Endothelial cell of umbilical vein (primary cell): Measurements from ENCODE around the gene CAMKK2. TPM values are rescaled to one million over a fixed set of nuclear protein-coding genes. Genes with fewer than 3 reads are reported as not detected.

Experiments used
- BruUV-seq: library from RNA; stranded (reverse); fragments of 400-500 nt; replicated peaks from 2 replicates; lab custom pipeline; 2021; lab: Mats Ljungman, UMichigan
- CTCF ChIA-PET: fragments of 300-600, 350-600 bp; sonication (Branson Sonifier 250); formaldehyde crosslinking; loops from one replicate; lab custom pipeline; 2021; ENCODE audit warnings: antibody characterized with exemption, inconsistent platforms; lab: Charles Lee
- POLR2A ChIA-PET: fragments of 300-600, 350-600 bp; sonication (Branson Sonifier 250); formaldehyde crosslinking; loops from one replicate; lab custom pipeline; 2021; ENCODE audit warnings: antibody characterized with exemption, inconsistent platforms; lab: Charles Lee
- DNase-seq: peaks from one replicate; pipeline ENCODE4 v3.0.0-alpha.2; 2011; ENCODE audit warnings: low read depth, low spot score
- FAIRE-seq: peaks from 2 replicates; lab custom pipeline; 2011; peaks lifted over from hg19 to GRCh38; lab: Jason Lieb, UNC
- H2AFZ ChIP-seq: 2 replicates; pipeline ENCODE4 v1.6.0; 2012; ENCODE audit warnings: low read depth, low read length, control low read depth, inconsistent platforms
- H3K27ac ChIP-seq: 2 replicates; pipeline ENCODE4 v1.5.1; 2011; ENCODE audit warnings: low read depth, mild to moderate bottlenecking, control low read depth, low read length, moderate library complexity; ENCODE audit not compliant: insufficient read depth
- H3K27me3 ChIP-seq, 2 experiments: 2 replicates each; pipeline versions ENCODE4 v1.6.0 to v1.6.1; 2011; ENCODE audit warnings: low read length in 2 of 2, mixed read lengths in 1 of 2; ENCODE audit not compliant: control insufficient read depth in 2 of 2, insufficient read depth in 2 of 2
- H3K36me3 ChIP-seq, 2 experiments: 2 replicates in 1 of 2; 3 replicates in 1 of 2; pipeline ENCODE4 v1.5.1; 2011; ENCODE audit warnings: low read length in 2 of 2, mild to moderate bottlenecking in 1 of 2, moderate library complexity in 1 of 2; ENCODE audit not compliant: control insufficient read depth in 2 of 2, insufficient read depth in 2 of 2; ENCODE audit errors: extremely low read depth in 1 of 2
- H3K4me1 ChIP-seq: 3 replicates; pipeline ENCODE4 v1.5.1; 2011; ENCODE audit warnings: mild to moderate bottlenecking, low read length; ENCODE audit not compliant: control insufficient read depth, insufficient read depth; ENCODE audit errors: extremely low read depth
- H3K4me2 ChIP-seq: 2 replicates; pipeline ENCODE4 v1.6.1; 2011; ENCODE audit warnings: low read length, control low read depth, mixed read lengths; ENCODE audit not compliant: insufficient read depth
- H3K4me3 ChIP-seq, 3 experiments: fragments of 200-600 bp in 1 of 3; sonication (generic), shearing (Covaris generic) in 1 of 3; replicated peaks in 1 of 3; 2 replicates each; pipeline ENCODE4 v1.5.1; 2011 to 2016; ENCODE audit warnings: control low read depth in 3 of 3, low read length in 3 of 3, mild to moderate bottlenecking in 2 of 3, inconsistent platforms in 1 of 3, low read depth in 1 of 3, moderate library complexity in 1 of 3; ENCODE audit not compliant: insufficient read depth in 1 of 3
- H3K79me2 ChIP-seq: 2 replicates; pipeline ENCODE4 v1.6.0; 2012; ENCODE audit warnings: low read length, inconsistent platforms; ENCODE audit not compliant: control insufficient read depth, insufficient read depth
- H3K9ac ChIP-seq: replicated peaks from 2 replicates; pipeline ENCODE3; 2011; ENCODE audit warnings: low read length, control low read depth; ENCODE audit not compliant: insufficient read depth; ENCODE audit errors: extremely low read depth
- H3K9me1 ChIP-seq: replicated peaks from 3 replicates; pipeline ENCODE4 v1.6.0; 2011; ENCODE audit warnings: mild to moderate bottlenecking, low read length; ENCODE audit not compliant: control insufficient read depth, insufficient read depth; ENCODE audit errors: extremely low read depth
- H3K9me3 ChIP-seq: replicated peaks from 2 replicates; pipeline ENCODE4 v1.5.1; 2012; ENCODE audit warnings: low read length, inconsistent platforms; ENCODE audit not compliant: control insufficient read depth, insufficient read depth
- H4K20me1 ChIP-seq: replicated peaks from 2 replicates; pipeline ENCODE3; 2011; ENCODE audit warnings: mild to moderate bottlenecking, low read length; ENCODE audit not compliant: control insufficient read depth, insufficient read depth; ENCODE audit errors: extremely low read depth
- EZH2 ChIP-seq: IDR thresholded peaks from 2 replicates; pipeline ENCODE4 v1.6.1; 2012; ENCODE audit warnings: borderline replicate concordance, low read depth, mild to moderate bottlenecking, moderate library complexity, low read length, inconsistent platforms; ENCODE audit not compliant: severe bottlenecking
- FOS ChIP-seq: IDR thresholded peaks from 2 replicates; pipeline ENCODE4 v1.6.1; 2011; ENCODE audit warnings: mild to moderate bottlenecking, low read length, moderate library complexity, borderline replicate concordance; ENCODE audit not compliant: insufficient read depth
- GATA2 ChIP-seq: IDR thresholded peaks from 2 replicates; pipeline ENCODE4 v1.7.0; 2011; ENCODE audit warnings: low read depth, mild to moderate bottlenecking, moderate library complexity, mixed read lengths, low read length; ENCODE audit not compliant: insufficient read length, insufficient read depth
- JUN ChIP-seq: IDR thresholded peaks from 2 replicates; pipeline ENCODE4 v1.6.1; 2011; ENCODE audit warnings: borderline replicate concordance, low read depth; ENCODE audit not compliant: insufficient read length, insufficient read depth
- MYC ChIP-seq: IDR thresholded peaks from one replicate; pipeline ENCODE4 v1.6.1; 2011; ENCODE audit warnings: mild to moderate bottlenecking, low read depth, low read length
- POLR2A ChIP-seq: IDR thresholded peaks from 2 replicates; pipeline ENCODE4 v1.6.1; 2012; ENCODE audit warnings: low read depth, mild to moderate bottlenecking, control low read depth, low read length
- POLR2AphosphoS5 ChIP-seq: IDR thresholded peaks from 2 replicates; pipeline ENCODE4 v1.6.1; 2012; ENCODE audit warnings: low read depth, mild to moderate bottlenecking, control low read depth, low read length, moderate library complexity; ENCODE audit not compliant: insufficient read depth
- dilution Hi-C: fragments of 300-500 bp; cut with MboI; formaldehyde crosslinking; loops from one replicate; pipeline ENCODE4 v1.15.0; 2019; ENCODE audit warnings: low sequenced_read_pairs; ENCODE audit not compliant: extremely low pct_ligation_motif_present
- intact Hi-C: fragments of 100-400 bp; cut with micrococcal nuclease; formaldehyde crosslinking; loops from one replicate; pipeline ENCODE4 v1.10.0; 2022
- polyA plus RNA-seq, 4 experiments: library from polyadenylated mRNA; depleted of rRNA in 3 of 4; stranded (reverse) in 3 of 4; unstranded in 1 of 4; fragments of >200 nt; gene quantifications; 2 replicates each; pipeline versions ENCODE4 v1.2.1 to v1.2.3, GENCODE V29; 2011 to 2012; ENCODE audit warnings: missing spikeins in 1 of 4
- total RNA-seq: library from RNA; stranded (reverse); gene quantifications from 2 replicates; pipeline ENCODE4 v1.2.3, GENCODE V29; 2021
- TF ChIP-seq, protein P1 (sequence below), 2 donors: IDR thresholded peaks; 1 replicate in 1 of 2; 2 replicates in 1 of 2; pipeline ENCODE4 v1.5.1; 2011; ENCODE audit warnings: low read length in 2 of 2, mild to moderate bottlenecking in 2 of 2, moderate library complexity in 2 of 2, control low read depth in 1 of 2, inconsistent platforms in 1 of 2, low read depth in 1 of 2; ENCODE audit not compliant: insufficient read depth in 1 of 2; ENCODE audit errors: extremely low read depth in 1 of 2
- TF ChIP-seq, protein P2 (sequence below): IDR thresholded peaks from 2 replicates; pipeline ENCODE4 v1.6.1; 2011; ENCODE audit not compliant: insufficient read depth, insufficient read length

CAMKK2 gene
- total and polyA plus RNA-seq, 2 donors (not counting 3 experiments of a cell fraction or from before 2014, with no cell fraction given) = 32.5 to 45.0 TPM

DNA sequence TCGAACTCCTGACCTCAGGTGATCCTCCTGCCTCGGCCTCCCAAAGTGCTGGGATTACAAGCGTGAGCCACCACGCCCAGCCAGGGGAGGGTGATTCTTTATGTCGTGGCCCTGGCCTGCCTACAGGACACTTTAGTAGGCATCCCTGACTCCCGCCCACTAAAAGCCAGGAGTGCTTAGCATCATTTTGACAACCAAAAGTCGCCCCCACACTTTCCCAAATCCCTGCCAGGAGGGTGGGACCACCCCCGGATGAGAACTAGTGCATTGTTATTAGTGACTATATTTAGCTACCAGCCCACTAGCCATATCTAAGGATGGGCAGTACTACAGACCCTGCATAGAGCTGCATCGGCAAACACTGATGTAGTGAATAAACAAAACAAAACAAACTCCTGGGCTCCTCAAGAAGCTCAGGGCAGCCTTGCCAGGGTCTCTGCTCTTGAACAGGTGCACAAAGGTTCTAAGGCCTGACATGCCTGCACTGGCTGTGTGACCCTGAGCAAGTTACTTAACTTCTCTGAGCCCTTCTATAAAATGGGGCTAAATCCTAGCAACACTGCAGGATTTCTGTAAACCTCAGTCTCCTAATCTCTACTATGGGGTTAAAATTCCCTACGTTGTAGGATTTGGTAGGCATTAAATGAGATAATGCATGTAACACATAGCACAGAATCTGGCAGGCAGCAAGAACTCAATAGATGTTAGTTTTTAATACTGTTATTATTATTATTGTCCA is 2.2 kb downstream of the CAMKK2 start:
- Histone ChIP-seq H3K9me3 (no peaks in the 10 kb centered on the region), H3K9me1 (no peaks in the 10 kb centered on the region), H3K4me1 (peaks cover 16% of the 10 kb centered on the region), H3K4me3 (no peak overlapping the region), H3K79me2 (peaks cover 44% of the 10 kb centered on the region), H3K36me3 (no peaks in the 10 kb centered on the region), H3K27me3 (no peaks in the 10 kb centered on the region), H2AFZ (no peak overlapping the region), H3K9ac (no peak overlapping the region), H3K4me2 (no peak overlapping the region), H3K27ac (no peak overlapping the region), H4K20me1 (no peaks in the 10 kb centered on the region)
- TF ChIP-seq, protein P1, sequence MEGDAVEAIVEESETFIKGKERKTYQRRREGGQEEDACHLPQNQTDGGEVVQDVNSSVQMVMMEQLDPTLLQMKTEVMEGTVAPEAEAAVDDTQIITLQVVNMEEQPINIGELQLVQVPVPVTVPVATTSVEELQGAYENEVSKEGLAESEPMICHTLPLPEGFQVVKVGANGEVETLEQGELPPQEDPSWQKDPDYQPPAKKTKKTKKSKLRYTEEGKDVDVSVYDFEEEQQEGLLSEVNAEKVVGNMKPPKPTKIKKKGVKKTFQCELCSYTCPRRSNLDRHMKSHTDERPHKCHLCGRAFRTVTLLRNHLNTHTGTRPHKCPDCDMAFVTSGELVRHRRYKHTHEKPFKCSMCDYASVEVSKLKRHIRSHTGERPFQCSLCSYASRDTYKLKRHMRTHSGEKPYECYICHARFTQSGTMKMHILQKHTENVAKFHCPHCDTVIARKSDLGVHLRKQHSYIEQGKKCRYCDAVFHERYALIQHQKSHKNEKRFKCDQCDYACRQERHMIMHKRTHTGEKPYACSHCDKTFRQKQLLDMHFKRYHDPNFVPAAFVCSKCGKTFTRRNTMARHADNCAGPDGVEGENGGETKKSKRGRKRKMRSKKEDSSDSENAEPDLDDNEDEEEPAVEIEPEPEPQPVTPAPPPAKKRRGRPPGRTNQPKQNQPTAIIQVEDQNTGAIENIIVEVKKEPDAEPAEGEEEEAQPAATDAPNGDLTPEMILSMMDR (IDR thresholded peaks at IDR 0.05; ENCODE audit: extremely low read depth in 1 of 2, insufficient read depth in 1 of 2, low read depth in 1 of 2, low read length in 2 of 2) = no peak
- TF ChIP-seq, protein P2, sequence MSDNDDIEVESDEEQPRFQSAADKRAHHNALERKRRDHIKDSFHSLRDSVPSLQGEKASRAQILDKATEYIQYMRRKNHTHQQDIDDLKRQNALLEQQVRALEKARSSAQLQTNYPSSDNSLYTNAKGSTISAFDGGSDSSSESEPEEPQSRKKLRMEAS = no peak
- TF ChIP-seq GATA2 (no peak), POLR2A (no peak), JUN (no peak), FOS (no peak), MYC (no peak), EZH2 (no peak), POLR2AphosphoS5 (no peak)
- DNase-seq (no peak), FAIRE-seq (no peak)
- BruUV-seq = no TSS peak
- CTCF ChIA-PET = interaction anchor here (0.9 to 1.6 kb wide), 2 partner anchors 10 to 106 kb away, joined by 3 to 5 read pairs; partner anchors contain the start of gene RNF34
- POLR2A ChIA-PET = no interaction called here
- dilution Hi-C loops (no loop called here), intact Hi-C loops (no loop called here)
